ENCODE results near the gene SLC5A4. TPM values are rescaled to one million over a fixed set of nuclear protein-coding genes. Genes with fewer than 3 reads are reported as not detected.

The SLC5A4 gene
- total and polyA plus RNA-seq, 5 donors from 2014 or later, result not detected

DNA sequence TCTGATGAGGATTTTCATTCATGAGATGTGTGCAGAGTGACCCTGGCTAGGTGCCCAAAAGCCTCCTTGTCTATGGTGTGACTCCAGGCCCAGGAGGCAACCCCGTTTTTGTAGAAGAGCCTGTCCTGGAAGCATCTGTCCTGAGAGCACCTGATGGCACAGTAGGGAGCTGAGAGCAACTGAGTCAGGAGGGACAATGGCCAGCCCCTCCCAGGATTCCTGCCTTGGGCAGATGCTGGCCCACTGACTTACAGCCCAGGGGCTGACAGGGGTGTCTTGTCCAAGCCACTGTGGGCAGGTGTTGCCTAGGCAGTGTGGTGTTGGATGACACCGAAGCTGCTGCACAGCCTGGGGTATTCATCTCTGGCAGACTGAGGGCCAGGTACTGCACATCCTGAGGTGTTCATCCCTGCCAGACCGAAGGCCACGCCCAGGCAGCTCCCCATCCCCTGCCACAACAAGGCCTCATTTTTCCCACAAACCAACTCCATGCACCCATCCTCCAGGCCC is 47.1 kb downstream of the SLC5A4 start:
- Mint-ChIP-seq H3K9me3 (peaks cover 0 to 1% (median 0%) of the 10 kb centered on the region in 7 donors), H3K27me3 (peaks cover 23% of the 10 kb centered on the region), H3K4me1 (peaks cover 0 to 43% (median 8%) of the 10 kb centered on the region in 4 donors), H3K4me3 (no peak overlapping the region), H3K36me3 (peaks cover 10% of the 10 kb centered on the region), H3K27ac (no peak overlapping the region)
- no peaks in the 10 kb centered on the region for H3K9me3 ChIP-seq (ENCODE audit: control insufficient read depth in 2 of 2, low read length in 2 of 2)
- H3K4me3 ChIP-seq (ENCODE audit: low read depth, low read length), result no peak overlapping the region
- DNase-seq (no peak), ATAC-seq (ENCODE audit: low read depth in 2 of 2) (no peak)
- no peaks in the 10 kb centered on the region for H3K36me3 ChIP-seq (ENCODE audit: control insufficient read depth, insufficient read depth, low read length)
- peaks cover 19% of the 10 kb centered on the region for H3K4me1 ChIP-seq (ENCODE audit: control insufficient read depth, insufficient read depth, low read length, poor library complexity, severe bottlenecking)
- no peak overlapping the region for H3K27ac ChIP-seq (ENCODE audit: insufficient read depth, low read length, poor library complexity, severe bottlenecking)
- H3K27me3 ChIP-seq (ENCODE audit: control insufficient read depth, insufficient read depth, low read length), result no peaks in the 10 kb centered on the region

DNA sequence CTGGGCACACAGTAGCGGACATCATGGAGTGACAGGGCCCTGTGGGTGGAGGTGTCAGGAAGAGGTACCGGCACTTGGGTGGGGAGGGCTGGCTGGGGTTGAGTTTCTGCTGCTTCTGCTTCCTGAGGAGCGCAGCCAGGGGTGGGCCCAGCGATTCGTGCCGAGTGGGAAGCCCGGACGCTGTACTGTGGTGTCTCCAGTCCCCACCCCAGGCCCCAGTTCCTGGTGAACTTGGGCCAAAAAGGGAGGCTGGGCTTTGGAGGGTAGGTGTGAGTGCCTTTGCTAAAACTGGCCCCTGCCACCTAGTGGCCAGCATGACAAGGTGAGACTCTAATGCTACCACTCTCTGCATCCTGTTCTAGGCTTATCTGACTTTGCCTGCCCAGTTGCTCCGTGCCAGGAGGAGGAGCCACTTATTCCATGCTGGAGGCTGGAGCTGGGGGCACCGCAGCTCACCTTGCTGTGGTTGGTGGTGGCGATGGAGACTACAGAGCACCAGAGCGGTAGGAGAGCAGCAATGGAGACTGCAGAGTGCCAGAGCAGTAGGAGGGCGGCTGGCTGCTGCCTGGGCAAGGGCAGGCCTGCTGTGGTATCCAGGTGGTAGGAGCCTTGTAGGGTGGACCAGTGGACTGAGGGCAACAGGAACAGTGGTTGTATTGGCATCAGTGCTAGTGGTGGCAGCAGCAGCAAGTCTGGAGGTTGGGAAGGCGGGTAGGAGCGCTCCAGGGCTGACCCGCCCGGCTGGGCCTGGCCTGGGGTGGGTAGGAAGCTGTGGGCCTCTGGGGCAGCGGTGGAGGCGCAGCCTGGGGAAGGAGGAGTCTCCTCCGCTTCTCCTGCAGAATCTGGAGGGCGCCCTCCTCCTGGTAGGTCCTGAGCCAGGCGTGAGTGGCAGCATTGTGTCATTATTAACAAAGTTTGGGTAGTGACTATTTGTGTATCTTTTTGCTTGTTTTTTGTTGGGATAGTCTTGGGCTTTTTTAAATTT is 48.1 kb downstream of the SLC5A4 start:
- Histone ChIP-seq H3K9me3 (ENCODE audit: control insufficient read depth in 2 of 2, low read length in 2 of 2) (no peaks in the 10 kb centered on the region), H3K4me1 (ENCODE audit: control insufficient read depth, insufficient read depth, low read length, poor library complexity, severe bottlenecking) (peaks cover 29% of the 10 kb centered on the region), H3K27me3 (ENCODE audit: control insufficient read depth, insufficient read depth, low read length) (no peaks in the 10 kb centered on the region), H3K36me3 (ENCODE audit: control insufficient read depth, insufficient read depth, low read length) (no peaks in the 10 kb centered on the region), H3K27ac (ENCODE audit: insufficient read depth, low read length, poor library complexity, severe bottlenecking) (no peak overlapping the region), H3K4me3 (ENCODE audit: low read depth, low read length) (no peak overlapping the region)
- H3K9me3 Mint-ChIP-seq, result peaks cover 0 to 1% (median 0%) of the 10 kb centered on the region in 7 donors
- ATAC-seq (ENCODE audit: low read depth in 2 of 2), result peak in 1 of 2 donors; percentile 55
- peaks cover 0 to 51% (median 12%) of the 10 kb centered on the region in 4 donors for H3K4me1 Mint-ChIP-seq
- H3K27ac Mint-ChIP-seq, result peak overlapping the region in 1 of 3 donors; percentile 79
- peak in 1 of 3 donors; percentile 51 for DNase-seq
- peaks cover 27% of the 10 kb centered on the region for H3K27me3 Mint-ChIP-seq
- peak overlapping the region in 2 of 4 donors; percentile 36 to 69 for H3K4me3 Mint-ChIP-seq
- peaks cover 10% of the 10 kb centered on the region for H3K36me3 Mint-ChIP-seq

DNA sequence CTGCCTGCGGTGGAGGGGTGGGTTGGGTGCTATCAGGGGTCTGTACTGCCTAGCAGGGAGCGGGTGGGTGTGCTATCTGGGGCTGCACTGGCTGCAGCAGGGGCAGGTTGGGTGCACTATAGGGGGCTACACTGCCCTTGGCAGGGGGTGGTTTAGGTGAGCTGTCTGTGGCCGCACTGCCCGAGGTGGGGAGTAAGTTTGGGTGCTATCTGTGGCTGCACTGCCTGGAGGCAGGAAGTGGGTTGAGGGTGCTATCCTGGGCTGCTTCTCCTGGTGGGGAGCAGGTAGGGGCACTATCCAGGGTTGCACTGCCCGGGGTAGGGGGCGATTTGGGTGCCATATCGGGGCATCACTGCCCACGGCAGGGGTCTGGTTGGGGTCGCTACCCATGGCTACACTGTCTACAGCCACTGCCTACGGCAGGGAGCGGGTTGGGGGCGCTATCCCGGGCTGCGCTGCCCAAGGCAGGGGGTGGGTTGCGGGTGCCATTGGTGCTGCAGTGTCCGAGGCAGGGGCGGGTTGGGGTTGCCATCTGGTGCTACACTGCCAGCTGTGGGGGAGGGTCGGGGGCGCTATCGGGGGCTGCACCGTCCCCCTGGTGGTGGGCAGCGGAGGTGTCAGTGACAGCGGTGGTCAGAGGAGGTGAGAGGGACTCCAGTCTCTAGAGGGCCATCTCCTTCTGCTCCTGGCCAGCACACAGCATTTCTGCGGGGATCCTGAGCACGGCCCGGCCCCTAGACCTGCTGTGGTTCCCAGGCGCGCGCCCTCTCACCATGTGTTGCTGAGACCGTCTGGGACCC is 49.0 kb downstream of the SLC5A4 start:
- Mint-ChIP-seq H3K27me3 (peaks cover 29% of the 10 kb centered on the region), H3K36me3 (peaks cover 9% of the 10 kb centered on the region), H3K9me3 (no peaks in the 10 kb centered on the region), H3K4me1 (peaks cover 0 to 59% (median 16%) of the 10 kb centered on the region in 4 donors), H3K27ac (peak overlapping the region in 1 of 3 donors; percentile 79), H3K4me3 (peak overlapping the region in 2 of 4 donors; percentile 36 to 69)
- Histone ChIP-seq H3K36me3 (ENCODE audit: control insufficient read depth, insufficient read depth, low read length) (no peaks in the 10 kb centered on the region), H3K27ac (ENCODE audit: insufficient read depth, low read length, poor library complexity, severe bottlenecking) (no peak overlapping the region), H3K4me1 (ENCODE audit: control insufficient read depth, insufficient read depth, low read length, poor library complexity, severe bottlenecking) (peaks cover 34% of the 10 kb centered on the region), H3K9me3 (ENCODE audit: control insufficient read depth in 2 of 2, low read length in 2 of 2) (no peaks in the 10 kb centered on the region), H3K4me3 (ENCODE audit: low read depth, low read length) (no peak overlapping the region), H3K27me3 (ENCODE audit: control insufficient read depth, insufficient read depth, low read length) (no peaks in the 10 kb centered on the region)
- ATAC-seq (ENCODE audit: low read depth in 2 of 2) (no peak), DNase-seq (no peak)

DNA sequence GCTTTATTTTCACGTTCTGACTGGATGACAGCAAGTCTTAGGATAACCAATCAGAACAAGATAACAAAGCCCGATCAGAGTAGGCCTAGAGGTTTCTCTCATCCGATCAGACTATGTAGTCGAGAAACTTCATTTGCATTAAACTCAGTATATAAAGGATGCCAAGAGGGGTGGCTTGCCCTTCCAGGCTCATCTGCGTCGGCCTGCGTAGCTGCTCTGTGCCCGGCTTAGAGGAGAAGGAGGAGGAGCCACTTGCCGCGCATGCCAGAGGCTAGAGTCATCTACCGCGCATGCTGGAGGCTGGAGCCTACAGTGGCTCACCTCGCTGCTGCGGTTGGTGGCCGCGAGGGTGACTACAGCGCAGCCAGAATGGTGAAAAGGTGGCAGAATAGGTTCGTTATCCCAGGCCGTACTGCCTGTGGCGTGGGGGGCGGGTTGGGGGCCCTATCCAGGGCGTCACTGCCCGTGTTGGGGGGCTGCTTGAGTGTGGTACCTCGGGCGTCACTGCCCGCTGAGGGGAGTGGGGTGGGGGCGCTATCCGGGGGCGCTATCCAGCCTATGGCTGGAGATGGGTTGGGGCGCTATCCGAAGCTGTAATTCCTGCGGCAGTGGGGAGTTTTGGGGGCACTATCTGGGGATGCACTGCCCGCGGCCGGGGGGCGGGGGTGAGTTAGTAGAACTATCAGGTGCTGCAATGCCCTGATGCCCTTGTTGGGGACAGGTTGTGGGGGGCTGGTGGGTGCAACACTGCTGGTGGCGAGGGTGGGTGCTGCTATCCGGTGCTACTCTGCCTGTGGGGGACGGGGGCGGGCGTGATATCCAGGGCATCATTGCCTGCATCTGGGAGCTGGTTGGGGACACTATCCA is 50.1 kb downstream of the SLC5A4 start, which contains the start of gene RFPL2:
Gene RFPL2 (minus strand): TSS at position 218 of the 867 bp plus-strand sequence. CDS start 2,622 bp downstream, outside the sequence.
- H3K4me1 ChIP-seq (ENCODE audit: control insufficient read depth, insufficient read depth, low read length, poor library complexity, severe bottlenecking), result peaks cover 42% of the 10 kb centered on the region
- peaks cover 0 to 70% (median 23%) of the 10 kb centered on the region in 4 donors for H3K4me1 Mint-ChIP-seq
- peak in 2 of 3 donors; percentile 30 to 41 for DNase-seq
- H3K9me3 Mint-ChIP-seq, result no peaks in the 10 kb centered on the region
- H3K36me3 ChIP-seq (ENCODE audit: control insufficient read depth, insufficient read depth, low read length), result no peaks in the 10 kb centered on the region
- H3K4me3 ChIP-seq (ENCODE audit: low read depth, low read length), result peak within 1 kb of the TSS; percentile 54
- peaks cover 34% of the 10 kb centered on the region for H3K27me3 Mint-ChIP-seq
- no peak within 1 kb of the TSS for H3K27ac ChIP-seq (ENCODE audit: insufficient read depth, low read length, poor library complexity, severe bottlenecking)
- H3K36me3 Mint-ChIP-seq, result no peaks in the 10 kb centered on the region
- H3K4me3 Mint-ChIP-seq, result peak within 1 kb of the TSS; percentile 38 to 94 (median 73)
- peak within 1 kb of the TSS; percentile 43 to 89 (median 82) for H3K27ac Mint-ChIP-seq
- H3K27me3 ChIP-seq (ENCODE audit: control insufficient read depth, insufficient read depth, low read length), result no peaks in the 10 kb centered on the region
- no peaks in the 10 kb centered on the region for H3K9me3 ChIP-seq (ENCODE audit: control insufficient read depth in 2 of 2, low read length in 2 of 2)
- peak; percentile 26 to 60 for ATAC-seq (ENCODE audit: low read depth in 2 of 2)

DNA sequence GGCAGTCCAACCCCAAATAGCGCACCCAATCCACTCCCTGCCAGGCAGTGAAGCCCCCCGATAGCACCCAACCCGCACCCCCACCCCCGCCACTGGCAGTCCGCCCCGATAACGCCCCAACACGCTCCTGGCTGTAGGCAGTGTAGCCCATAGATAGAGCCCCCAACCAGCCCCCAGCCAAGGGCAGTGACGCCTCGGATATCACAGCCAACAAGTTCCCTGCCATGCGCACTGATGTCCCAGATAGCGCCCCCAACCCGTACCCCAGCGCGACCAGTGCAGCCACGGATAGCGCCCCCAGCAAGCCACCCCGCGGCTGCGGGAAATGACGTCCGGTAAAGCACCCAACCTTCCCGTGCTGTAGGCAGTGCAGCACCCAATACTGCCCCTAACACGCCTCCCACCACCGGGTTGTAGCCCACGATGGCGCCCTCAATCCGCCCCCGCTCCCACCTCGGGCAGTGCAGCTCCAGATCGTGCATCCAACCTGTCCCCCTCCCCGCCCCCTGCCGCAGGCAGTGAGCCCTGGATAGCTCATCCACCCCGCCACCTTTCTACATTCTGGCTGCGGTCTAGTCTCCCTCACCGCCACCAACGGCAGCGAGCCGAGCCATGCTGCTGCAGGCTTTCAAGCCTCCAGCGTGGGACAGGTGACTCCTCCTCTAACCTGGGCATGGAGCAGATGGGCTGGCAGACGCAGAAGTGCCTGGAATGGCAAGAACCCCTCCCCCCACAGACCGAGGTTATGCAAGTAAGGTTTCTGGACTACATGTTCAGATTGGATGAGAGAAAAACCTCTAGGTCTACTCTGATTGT is 50.9 kb downstream of the SLC5A4 start:
- H3K36me3 Mint-ChIP-seq, result no peaks in the 10 kb centered on the region
- H3K9me3 ChIP-seq (ENCODE audit: control insufficient read depth in 2 of 2, low read length in 2 of 2), result no peaks in the 10 kb centered on the region
- peak overlapping the region; percentile 38 to 94 (median 66) for H3K4me3 Mint-ChIP-seq
- no peaks in the 10 kb centered on the region for H3K9me3 Mint-ChIP-seq
- H3K27ac Mint-ChIP-seq, result peak overlapping the region in 2 of 3 donors; percentile 82 to 89
- peak in 1 of 3 donors; percentile 20 for DNase-seq
- no peaks in the 10 kb centered on the region for H3K36me3 ChIP-seq (ENCODE audit: control insufficient read depth, insufficient read depth, low read length)
- H3K4me1 ChIP-seq (ENCODE audit: control insufficient read depth, insufficient read depth, low read length, poor library complexity, severe bottlenecking), result peaks cover 42% of the 10 kb centered on the region
- no peaks in the 10 kb centered on the region for H3K27me3 ChIP-seq (ENCODE audit: control insufficient read depth, insufficient read depth, low read length)
- H3K27ac ChIP-seq (ENCODE audit: insufficient read depth, low read length, poor library complexity, severe bottlenecking), result no peak overlapping the region
- H3K27me3 Mint-ChIP-seq, result peaks cover 34% of the 10 kb centered on the region
- ATAC-seq (ENCODE audit: low read depth in 2 of 2), result peak in 1 of 2 donors; percentile 37
- H3K4me3 ChIP-seq (ENCODE audit: low read depth, low read length), result peak overlapping the region; percentile 54
- H3K4me1 Mint-ChIP-seq, result peaks cover 0 to 75% (median 23%) of the 10 kb centered on the region in 4 donors

DNA sequence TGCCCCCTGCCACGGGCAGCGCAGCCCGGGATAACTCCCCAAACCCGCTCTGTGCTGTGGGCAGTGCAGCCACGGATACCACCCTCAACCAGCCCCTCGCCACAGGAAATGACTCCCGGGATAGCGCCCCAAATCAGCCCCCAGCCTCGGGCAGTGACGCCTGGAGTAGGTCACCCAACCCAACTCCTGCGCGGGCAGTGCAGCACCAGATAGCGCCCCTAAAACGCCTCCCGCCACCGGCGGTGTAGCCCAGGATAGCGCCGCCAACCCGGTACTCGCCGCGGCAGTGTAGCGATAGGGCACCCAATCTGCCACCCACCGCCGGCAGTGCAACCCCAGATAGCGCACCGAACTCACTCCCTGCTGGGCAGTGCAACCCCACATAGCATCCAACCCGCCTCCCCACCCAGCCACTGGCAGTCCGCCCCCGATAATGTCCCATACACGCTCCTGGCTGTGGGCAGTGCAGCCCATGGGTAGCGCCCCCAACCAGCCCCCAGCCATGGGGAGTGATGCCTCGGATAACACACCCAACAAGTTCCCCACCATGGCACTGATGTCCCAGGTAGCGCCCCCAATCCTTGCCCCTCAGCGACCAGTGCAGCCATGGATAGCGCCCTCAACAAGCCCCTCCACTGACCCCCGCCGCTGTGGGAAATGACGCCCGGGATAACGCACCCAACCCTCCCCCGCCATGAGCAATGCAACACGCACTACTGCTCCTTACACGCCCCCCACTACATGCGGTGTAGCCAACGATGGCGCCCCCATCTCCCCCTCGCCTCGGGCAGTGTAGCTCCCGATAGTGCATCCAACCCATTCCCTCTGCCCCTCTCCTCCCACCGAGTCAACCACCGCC is 51.7 kb downstream of the SLC5A4 start:
- H3K4me1 Mint-ChIP-seq, result peaks cover 0 to 75% (median 23%) of the 10 kb centered on the region in 4 donors
- peak overlapping the region; percentile 38 to 94 (median 83) for H3K4me3 Mint-ChIP-seq
- Histone ChIP-seq H3K27me3 (ENCODE audit: control insufficient read depth, insufficient read depth, low read length) (no peaks in the 10 kb centered on the region), H3K9me3 (ENCODE audit: control insufficient read depth in 2 of 2, low read length in 2 of 2) (no peaks in the 10 kb centered on the region), H3K4me1 (ENCODE audit: control insufficient read depth, insufficient read depth, low read length, poor library complexity, severe bottlenecking) (peaks cover 42% of the 10 kb centered on the region), H3K4me3 (ENCODE audit: low read depth, low read length) (no peak overlapping the region), H3K36me3 (ENCODE audit: control insufficient read depth, insufficient read depth, low read length) (no peaks in the 10 kb centered on the region), H3K27ac (ENCODE audit: insufficient read depth, low read length, poor library complexity, severe bottlenecking) (no peak overlapping the region)
- ATAC-seq (ENCODE audit: low read depth in 2 of 2) (no peak), DNase-seq (no peak)
- H3K27ac Mint-ChIP-seq, result peak overlapping the region in 1 of 3 donors; percentile 36
- no peaks in the 10 kb centered on the region for H3K36me3 Mint-ChIP-seq
- H3K9me3 Mint-ChIP-seq, result no peaks in the 10 kb centered on the region
- H3K27me3 Mint-ChIP-seq, result peaks cover 34% of the 10 kb centered on the region
